Epithelial cell of esophagus (primary cell): ENCODE data around the gene CAMK2A.

Experiments used
- DNase-seq: peaks from one replicate; pipeline ENCODE4 v3.0.0; 2010; ENCODE audit warnings: low read depth
- H3K4me3 ChIP-seq: 2 replicates; pipeline ENCODE4 v1.5.1; 2011; ENCODE audit warnings: mild to moderate bottlenecking, low read length, control low read depth
- TF ChIP-seq, protein P1 (sequence below): IDR thresholded peaks from 2 replicates; pipeline ENCODE4 v1.5.1; 2011; ENCODE audit warnings: low read depth, mild to moderate bottlenecking, low read length, control low read depth, inconsistent platforms; ENCODE audit not compliant: insufficient read depth; ENCODE audit errors: missing control alignments

Gene CAMK2A

DNA sequence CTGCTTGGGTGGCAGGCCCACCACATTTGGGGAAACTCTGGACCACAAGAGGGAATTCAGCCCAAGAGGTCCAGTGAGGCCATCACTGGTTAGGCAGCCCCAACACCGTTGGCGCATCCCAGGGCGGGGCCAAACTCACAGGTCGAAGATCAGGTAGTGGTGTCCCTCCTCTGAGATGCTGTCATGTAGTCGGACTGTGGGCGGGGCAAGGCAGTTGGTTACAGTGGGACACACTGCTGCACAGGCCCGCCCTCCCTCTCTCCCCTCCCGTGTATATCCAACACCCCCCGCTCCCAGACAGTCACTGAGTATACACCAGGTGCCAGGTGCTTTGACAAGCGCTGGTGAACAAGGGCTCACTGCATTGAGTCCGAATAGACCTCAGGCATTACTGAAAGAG is 32.1 kb downstream of the CAMK2A start:
- TF ChIP-seq, protein P1, sequence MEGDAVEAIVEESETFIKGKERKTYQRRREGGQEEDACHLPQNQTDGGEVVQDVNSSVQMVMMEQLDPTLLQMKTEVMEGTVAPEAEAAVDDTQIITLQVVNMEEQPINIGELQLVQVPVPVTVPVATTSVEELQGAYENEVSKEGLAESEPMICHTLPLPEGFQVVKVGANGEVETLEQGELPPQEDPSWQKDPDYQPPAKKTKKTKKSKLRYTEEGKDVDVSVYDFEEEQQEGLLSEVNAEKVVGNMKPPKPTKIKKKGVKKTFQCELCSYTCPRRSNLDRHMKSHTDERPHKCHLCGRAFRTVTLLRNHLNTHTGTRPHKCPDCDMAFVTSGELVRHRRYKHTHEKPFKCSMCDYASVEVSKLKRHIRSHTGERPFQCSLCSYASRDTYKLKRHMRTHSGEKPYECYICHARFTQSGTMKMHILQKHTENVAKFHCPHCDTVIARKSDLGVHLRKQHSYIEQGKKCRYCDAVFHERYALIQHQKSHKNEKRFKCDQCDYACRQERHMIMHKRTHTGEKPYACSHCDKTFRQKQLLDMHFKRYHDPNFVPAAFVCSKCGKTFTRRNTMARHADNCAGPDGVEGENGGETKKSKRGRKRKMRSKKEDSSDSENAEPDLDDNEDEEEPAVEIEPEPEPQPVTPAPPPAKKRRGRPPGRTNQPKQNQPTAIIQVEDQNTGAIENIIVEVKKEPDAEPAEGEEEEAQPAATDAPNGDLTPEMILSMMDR, result no peak
- H3K4me3 ChIP-seq, result no peak overlapping the region
- no peak for DNase-seq

DNA sequence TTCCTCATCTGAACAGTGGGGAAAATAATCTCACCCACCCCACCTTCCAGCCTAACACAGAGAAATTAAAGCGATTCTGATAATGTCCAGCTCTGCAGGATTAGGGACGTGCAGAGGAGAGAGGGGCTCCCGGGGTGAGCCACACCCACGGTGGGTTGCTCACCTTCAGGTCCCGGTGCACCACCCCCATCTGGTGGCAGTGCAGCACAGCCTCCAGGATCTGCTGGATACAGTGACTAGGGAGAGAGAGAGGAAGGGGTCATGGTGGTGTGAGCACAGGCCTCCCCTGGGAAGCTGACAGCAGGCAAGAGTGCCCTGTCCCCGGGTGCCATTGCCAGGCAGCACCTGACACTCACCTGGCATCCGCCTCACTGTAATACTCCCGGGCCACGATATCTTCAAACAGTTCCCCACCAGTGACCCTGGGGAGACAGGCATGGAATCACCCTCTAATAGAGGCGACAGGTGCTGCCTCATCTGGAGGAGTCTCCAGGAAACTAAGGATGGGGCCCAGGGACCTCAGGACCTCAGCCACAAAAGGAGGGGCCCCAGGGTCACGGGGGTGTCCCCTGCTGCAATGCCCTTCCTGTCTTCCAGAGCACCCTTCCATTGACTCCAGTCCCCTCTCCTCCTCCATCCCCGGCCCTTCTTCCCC is 33.0 kb downstream of the CAMK2A start:
- H3K4me3 ChIP-seq, result no peak overlapping the region
- TF ChIP-seq, protein P1, result peak; percentile 11
- no peak for DNase-seq

DNA sequence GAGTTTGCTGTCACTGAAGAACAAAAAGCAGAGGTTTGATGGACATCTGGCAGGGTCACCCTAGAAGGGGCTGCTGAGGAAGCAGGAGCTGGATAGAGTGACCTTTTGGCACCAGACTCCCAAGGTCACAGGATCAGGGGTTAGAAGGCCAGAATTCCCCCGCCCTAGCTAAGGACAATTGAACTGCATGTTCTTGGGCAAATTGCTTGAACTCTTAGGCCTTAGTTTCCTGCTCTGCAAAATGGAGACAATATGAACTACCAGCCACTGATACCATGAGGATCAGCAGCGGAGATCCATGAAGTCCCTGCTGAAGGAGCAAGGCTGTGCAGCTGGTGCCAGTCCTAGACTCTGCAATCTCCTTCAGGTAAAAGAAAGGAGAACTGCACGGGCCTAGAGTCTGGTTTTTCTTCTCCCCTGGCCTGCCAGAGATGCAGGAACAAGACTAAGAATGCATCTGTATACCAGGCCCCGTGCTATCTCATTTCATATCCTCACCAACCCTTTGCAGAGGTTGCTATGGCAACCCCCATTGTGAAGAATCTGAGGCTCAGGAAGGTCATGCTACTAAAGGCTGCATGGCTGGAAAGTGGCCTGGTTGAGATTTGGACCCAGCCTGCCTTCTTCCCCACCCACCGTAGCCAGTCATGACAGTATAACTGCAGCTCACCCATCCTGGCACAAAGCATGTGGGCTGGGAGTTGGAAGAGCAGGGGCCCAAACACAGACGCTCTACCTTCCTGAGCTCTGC is 33.7 kb downstream of the CAMK2A start:
- H3K4me3 ChIP-seq, result no peak overlapping the region
- TF ChIP-seq, protein P1, result no peak
- DNase-seq, result no peak

DNA sequence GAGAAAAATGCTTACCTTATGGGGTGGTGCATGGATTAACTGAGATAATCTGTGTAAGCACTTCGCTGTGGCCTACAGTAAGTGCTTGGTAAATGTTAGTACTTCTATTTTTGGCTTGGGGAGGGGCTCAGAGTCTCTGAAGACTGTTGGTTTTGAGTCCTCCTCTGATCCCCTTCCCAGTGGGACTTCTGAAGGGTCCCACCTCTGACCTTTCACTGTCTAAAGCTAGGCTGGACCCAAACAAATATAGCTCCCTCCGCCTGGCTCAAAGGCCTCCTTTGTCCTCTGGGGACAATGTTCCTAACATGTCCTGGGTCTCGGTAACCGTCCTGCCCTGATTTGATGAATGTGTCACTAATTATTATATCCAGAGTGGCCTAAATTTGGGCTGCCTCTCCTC is 34.8 kb downstream of the CAMK2A start:
- no peak for DNase-seq
- no peak overlapping the region for H3K4me3 ChIP-seq
- TF ChIP-seq, protein P1, result no peak

DNA sequence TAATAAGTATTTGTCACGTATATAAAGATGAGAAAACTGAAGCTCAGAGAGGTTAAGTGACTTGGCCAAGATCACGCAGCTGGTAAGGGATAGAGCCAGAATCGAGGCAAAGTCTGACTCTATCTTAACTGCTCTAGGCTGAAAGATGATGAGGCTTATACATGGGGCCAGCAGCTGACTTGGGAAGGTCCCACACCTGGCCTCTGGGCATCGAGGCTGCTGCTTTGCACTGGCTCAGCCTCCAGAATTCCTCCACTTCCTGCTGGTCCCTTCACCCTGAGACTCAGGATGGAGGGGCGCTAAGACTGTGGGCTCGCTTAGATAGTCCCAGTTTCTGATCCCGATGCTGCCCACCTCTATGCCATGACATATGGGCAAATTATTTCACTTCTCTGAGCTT is 35.2 kb downstream of the CAMK2A start:
- DNase-seq, result no peak
- TF ChIP-seq, protein P1, result no peak
- H3K4me3 ChIP-seq, result no peak overlapping the region

DNA sequence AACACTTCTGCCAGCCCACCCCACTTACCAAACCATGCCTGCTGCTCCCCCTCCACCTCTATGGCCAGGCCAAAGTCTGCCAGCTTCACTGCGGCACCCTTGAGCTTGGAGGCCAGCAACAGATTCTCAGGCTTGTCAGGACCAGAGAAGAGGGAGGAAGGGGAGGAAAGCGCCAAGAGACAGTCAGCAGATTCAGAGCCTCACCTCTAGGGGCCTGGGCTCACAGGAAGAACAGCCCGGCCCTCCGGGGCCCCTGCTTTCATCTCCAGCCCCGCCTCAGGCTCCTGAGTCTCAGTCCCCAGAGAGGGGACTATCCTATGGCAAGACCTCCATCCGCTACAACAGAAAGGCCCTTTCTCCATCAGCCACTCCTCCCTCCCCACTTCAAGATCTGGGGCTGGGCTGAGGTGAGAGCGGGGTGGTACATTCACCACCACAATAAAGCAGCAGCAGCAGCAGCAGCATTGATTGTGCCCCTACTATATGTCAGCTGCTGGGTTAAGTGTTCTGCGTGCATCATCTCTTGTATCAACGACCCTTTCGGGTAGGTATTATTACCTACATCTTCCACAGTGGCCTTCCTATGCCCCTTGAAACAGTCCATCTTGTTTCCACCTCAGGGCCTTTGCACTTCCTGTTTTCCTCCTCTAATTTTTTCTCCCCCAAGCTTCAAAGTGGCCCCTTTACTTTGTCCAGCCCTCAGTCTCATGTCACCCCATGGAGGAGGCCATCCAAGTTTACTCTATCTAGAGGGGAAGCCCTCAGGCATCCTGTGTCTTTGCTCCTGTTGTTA is 36.0 kb downstream of the CAMK2A start:
- H3K4me3 ChIP-seq, result no peak overlapping the region
- no peak for DNase-seq
- TF ChIP-seq, protein P1, result no peak
